Measurements from ENCODE around the gene SLC15A3.

SLC15A3 gene
- 0.27 to 1.7 (median 0.99) reads per million in 4 donors for total RNA-seq

- peak in 1 of 5 donors; percentile 11 for DNase-seq
These were observed at the start of gene SLC15A3 for GRCh38 chr11:60951904-60952741. TSS of gene SLC15A3 (minus strand) at chr11:60952176. CDS start at chr11:60951551, 625 bp downstream.

DNA sequence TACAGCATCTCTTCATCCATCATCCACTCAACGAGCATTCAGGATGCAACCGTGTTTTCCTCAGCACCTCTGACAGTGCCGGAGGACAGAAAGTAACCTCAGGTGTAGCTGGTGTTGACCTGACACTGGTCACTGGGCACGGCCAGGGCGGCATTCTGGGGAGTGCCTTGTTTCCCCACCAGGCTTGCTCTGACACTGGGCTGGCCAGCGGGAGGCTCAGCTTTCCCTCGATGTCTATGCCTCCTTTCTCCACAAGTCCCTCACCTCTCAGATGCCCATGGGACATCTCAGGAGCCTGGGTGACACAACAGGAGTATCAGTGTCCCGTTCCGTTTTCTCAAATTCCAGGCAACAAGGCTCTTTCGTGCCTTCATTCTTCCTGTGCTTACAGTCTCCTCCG lies 48.5 kb upstream of the SLC15A3 start:
- DNase-seq: no peak

- DNase-seq: no peak
These were observed 44.6 kb upstream of the SLC15A3 start for GRCh38 chr11:60996381-60997138.

GRCh38 chr11:60995798-60996197 lies 43.8 kb upstream of the SLC15A3 start:
- no peak for DNase-seq

DNA sequence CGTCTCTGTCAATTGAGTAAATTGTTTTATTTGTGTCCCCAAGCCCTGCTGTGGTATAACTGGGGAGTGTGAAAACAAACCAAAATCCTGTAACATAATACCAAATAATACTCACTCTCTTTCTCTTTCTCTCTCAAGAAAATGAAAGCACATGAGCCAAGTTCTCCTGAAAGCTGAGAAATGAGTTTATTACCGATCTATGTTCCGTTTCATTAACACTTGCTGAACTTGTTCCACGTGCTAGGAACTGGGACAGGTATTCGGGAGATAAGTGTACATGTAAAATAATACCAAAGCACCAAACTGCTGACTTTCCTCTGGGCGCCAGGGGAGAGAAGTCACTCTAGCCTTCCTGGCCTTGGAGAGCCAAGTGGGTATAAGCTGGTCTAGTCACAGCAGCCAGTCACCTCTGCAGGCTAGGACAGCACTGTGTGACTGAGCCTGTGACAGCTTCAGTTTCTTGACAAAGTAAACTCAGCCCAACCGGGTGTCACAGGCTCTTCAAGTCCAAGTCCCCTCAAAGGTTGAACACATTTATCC lies 42.6 kb upstream of the SLC15A3 start:
- peak in 1 of 5 donors; percentile 53 for DNase-seq

DNA sequence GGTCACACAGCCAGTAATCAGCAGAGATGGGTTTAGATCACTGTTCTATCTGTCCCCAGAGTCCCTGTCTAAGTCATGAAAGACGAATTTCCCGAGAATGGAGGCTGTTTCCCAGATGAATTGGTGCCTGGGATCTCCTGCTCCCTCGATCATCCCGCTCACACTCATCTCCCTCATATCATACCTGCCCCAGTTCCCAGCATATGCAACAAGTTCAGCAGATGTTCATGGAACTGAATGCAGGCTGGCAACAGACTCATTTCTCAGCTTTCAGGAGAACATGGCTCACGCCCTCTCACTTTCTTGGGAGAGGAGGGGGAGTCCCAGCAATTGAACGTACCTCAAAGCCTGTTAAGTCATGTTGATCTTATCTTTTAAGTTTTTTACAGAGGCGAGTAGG lies 41.6 kb upstream of the SLC15A3 start:
- DNase-seq: no peak

- no peak for DNase-seq
These were observed 41.0 kb upstream of the SLC15A3 start for GRCh38 chr11:60992842-60993409.

- no peak for DNase-seq
These were observed 39.5 kb upstream of the SLC15A3 start for GRCh38 chr11:60991457-60991856.

- no peak for DNase-seq
These were observed 37.2 kb upstream of the SLC15A3 start for GRCh38 chr11:60989093-60989650.

- no peak for DNase-seq
These were observed 36.7 kb upstream of the SLC15A3 start for GRCh38 chr11:60988658-60989057.

DNA sequence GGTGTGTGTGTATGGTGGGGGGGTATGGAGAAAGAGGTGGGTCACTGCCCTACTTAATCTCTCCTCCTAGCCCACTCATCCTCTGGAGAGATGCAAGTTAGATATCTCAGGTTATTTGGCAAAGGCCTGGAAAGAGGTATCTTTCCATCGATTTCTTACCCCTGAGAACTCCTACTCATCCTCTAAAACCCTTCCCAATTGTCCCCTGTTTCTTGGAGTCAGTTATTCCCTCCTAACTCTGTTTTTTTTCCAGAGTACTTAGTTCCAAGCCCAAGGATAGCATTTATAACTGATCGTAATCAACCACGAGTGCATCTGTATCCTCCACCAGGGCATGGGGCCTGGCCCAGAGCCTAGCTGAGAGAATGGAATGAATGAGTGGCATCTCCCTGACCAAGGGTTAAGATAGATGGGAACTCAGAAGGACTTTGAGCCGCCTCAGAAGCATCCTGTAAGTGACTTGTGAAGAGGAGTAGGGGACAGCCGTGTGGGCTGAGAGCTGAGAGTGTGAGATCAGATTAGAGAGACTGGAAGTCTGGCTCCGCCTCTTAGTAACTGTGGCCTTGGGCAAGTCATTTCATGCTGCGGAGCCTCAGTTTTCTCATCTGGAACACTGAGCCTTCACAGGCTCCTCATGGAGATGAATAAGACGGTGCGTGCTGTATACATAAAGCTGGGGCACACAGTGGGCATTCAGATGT lies 35.8 kb upstream of the SLC15A3 start:
- peak in 4 of 5 donors; percentile 33 to 81 (median 53) for DNase-seq

- peak; percentile 83 to 91 (median 90) for DNase-seq
These were observed 34.3 kb upstream of the SLC15A3 start for GRCh38 chr11:60985991-60986915.

GRCh38 chr11:60985501-60985900 lies 33.5 kb upstream of the SLC15A3 start:
- no peak for DNase-seq

- no peak for DNase-seq
These were observed 32.7 kb upstream of the SLC15A3 start for GRCh38 chr11:60984636-60985035.

GRCh38 chr11:60984149-60984548 lies 32.2 kb upstream of the SLC15A3 start:
- no peak for DNase-seq

DNA sequence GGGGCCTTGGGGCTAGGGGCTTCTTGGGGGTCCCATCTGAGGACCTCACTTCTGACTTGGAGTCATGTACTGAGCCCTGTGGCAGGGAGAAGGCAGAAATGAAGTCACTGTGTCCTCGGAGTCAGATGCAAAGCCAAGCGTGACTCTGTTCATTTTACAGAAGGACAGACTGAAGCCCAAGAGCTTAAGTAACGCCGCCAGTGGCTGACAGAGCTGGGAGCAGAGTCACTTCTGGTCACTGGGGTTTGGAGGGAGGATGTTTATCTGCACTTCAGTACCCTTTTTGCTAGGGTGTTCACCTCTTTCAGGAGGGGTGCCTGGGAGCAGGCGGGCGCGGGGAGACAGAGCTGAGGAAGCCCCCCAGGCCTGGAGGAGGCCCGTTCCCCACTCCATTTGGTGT lies 30.2 kb upstream of the SLC15A3 start:
- peak in 1 of 5 donors; percentile 60 for DNase-seq

- no peak for DNase-seq
These were observed 29.5 kb upstream of the SLC15A3 start for GRCh38 chr11:60981515-60981914.

GRCh38 chr11:60978546-60979380 lies 26.8 kb upstream of the SLC15A3 start:
- DNase-seq: peak in 1 of 5 donors; percentile 78

- DNase-seq: no peak
These were observed 25.9 kb upstream of the SLC15A3 start for GRCh38 chr11:60977836-60978235.

GRCh38 chr11:60977224-60977623 lies 25.2 kb upstream of the SLC15A3 start:
- no peak for DNase-seq
